Smooth muscle cell (in vitro differentiated cells): ENCODE data around the gene CBLC. TPM values are rescaled to one million over a fixed set of nuclear protein-coding genes. Genes with fewer than 3 reads are reported as not detected.
A peak's percentile ranks its signal among the peaks of the same experiment; 100 is the strongest.
"Not testable (repeated sequence)": the region's sequence is repeated elsewhere in the genome, so short reads cannot be mapped to it uniquely, and the experiment has no call there.

Experiments used
- DNase-seq: peaks from one replicate; lab custom pipeline; 2025; ENCODE audit not compliant: unreplicated experiment; lab: John Stamatoyannopoulos, UW
- H2AFZ ChIP-seq: fragments of 200-600 bp; sonication (generic); 2 replicates; pipeline ENCODE4 v1.6.0; 2016; ENCODE audit warnings: antibody characterized with exemption, low read depth, mild to moderate bottlenecking
- H3F3A ChIP-seq: fragments of 200-600 bp; sonication (generic); 2 replicates; pipeline ENCODE4 v1.6.0; 2017; ENCODE audit warnings: antibody characterized with exemption, low read depth
- H3K27ac ChIP-seq: fragments of 200-600 bp; sonication (generic); 2 replicates; pipeline ENCODE4 v1.5.1; 2016; ENCODE audit warnings: low read depth, mild to moderate bottlenecking
- H3K27me3 ChIP-seq: fragments of 200-600 bp; sonication (generic); 2 replicates; pipeline ENCODE4 v1.6.1; 2016; ENCODE audit warnings: low read depth, mild to moderate bottlenecking
- H3K36me3 ChIP-seq: fragments of 200-600 bp; sonication (generic); 2 replicates; pipeline ENCODE4 v1.5.1; 2016; ENCODE audit warnings: low read depth
- H3K4me1 ChIP-seq: fragments of 200-600 bp; sonication (generic); 2 replicates; pipeline ENCODE4 v1.5.1; 2016; ENCODE audit warnings: low read depth
- H3K4me2 ChIP-seq: fragments of 200-600 bp; sonication (generic); 2 replicates; pipeline ENCODE4 v1.6.0; 2016; ENCODE audit warnings: mild to moderate bottlenecking
- H3K4me3 ChIP-seq: fragments of 200-600 bp; sonication (generic); 2 replicates; pipeline ENCODE4 v1.5.1; 2016; ENCODE audit warnings: mild to moderate bottlenecking
- H3K79me2 ChIP-seq: fragments of 200-600 bp; sonication (generic); 2 replicates; pipeline ENCODE4 v1.6.0; 2016; ENCODE audit warnings: low read depth, mild to moderate bottlenecking
- H3K9ac ChIP-seq: fragments of 200-600 bp; sonication (generic); 2 replicates; pipeline ENCODE4 v1.6.0; 2016; ENCODE audit warnings: low read depth
- H3K9me3 ChIP-seq: fragments of 200-600 bp; sonication (generic); replicated peaks from 2 replicates; pipeline ENCODE4 v1.5.1; 2016; ENCODE audit warnings: low read depth
- H4K20me1 ChIP-seq: fragments of 200-600 bp; sonication (generic); 2 replicates; pipeline ENCODE4 v1.6.0; 2016; ENCODE audit warnings: low read depth
- WGBS: methylation state at CpG from one replicate; pipeline ENCODE4 v1.1.7; 2016; ENCODE audit warnings: low lambda C conversion rate; 5-methylcytosine and 5-hydroxymethylcytosine counted together
- polyA plus RNA-seq: library from polyadenylated mRNA; unstranded; fragments of >200 nt; fragmentation: Nextera tagmentation; extraction: Ambion mirVana; gene quantifications from 2 replicates; pipeline ENCODE4 v1.2.1, GENCODE V29; 2016
- total RNA-seq: library from RNA; depleted of rRNA; stranded (reverse); fragments of >200 nt; gene quantifications from 2 replicates; pipeline ENCODE4 v1.2.3, GENCODE V29; 2014
- TF ChIP-seq, protein P1 (sequence below): fragments of 200-600 bp; sonication (generic); IDR thresholded peaks from 2 replicates; pipeline ENCODE4 v1.5.1; 2017; ENCODE audit warnings: borderline replicate concordance, mild to moderate bottlenecking, antibody characterized with exemption; ENCODE audit not compliant: insufficient read depth, poor library complexity, severe bottlenecking

Gene CBLC
- total and polyA plus RNA-seq, 2 experiments from 2014 or later = 0.40 to 0.87 TPM

GRCh38 chr19:44770550-44771257, 7.0 kb upstream of the CBLC start:
- Histone ChIP-seq H3K27me3 (no peaks in the 10 kb centered on the region), H3K4me3 (no peak overlapping the region), H3K79me2 (no peaks in the 10 kb centered on the region), H3K27ac (no peak overlapping the region), H3K36me3 (no peaks in the 10 kb centered on the region), H3K4me2 (peak overlapping the region; percentile 27), H3K9ac (no peak overlapping the region), H2AFZ (peak overlapping the region; percentile 77), H4K20me1 (no peaks in the 10 kb centered on the region), H3K9me3 (no peaks in the 10 kb centered on the region), H3K4me1 (no peaks in the 10 kb centered on the region), H3F3A (no peaks in the 10 kb centered on the region)
- 18% methylated on average over 15 of the region's 15 CpGs for WGBS
- DNase-seq = peak; percentile 70
- TF ChIP-seq, protein P1, sequence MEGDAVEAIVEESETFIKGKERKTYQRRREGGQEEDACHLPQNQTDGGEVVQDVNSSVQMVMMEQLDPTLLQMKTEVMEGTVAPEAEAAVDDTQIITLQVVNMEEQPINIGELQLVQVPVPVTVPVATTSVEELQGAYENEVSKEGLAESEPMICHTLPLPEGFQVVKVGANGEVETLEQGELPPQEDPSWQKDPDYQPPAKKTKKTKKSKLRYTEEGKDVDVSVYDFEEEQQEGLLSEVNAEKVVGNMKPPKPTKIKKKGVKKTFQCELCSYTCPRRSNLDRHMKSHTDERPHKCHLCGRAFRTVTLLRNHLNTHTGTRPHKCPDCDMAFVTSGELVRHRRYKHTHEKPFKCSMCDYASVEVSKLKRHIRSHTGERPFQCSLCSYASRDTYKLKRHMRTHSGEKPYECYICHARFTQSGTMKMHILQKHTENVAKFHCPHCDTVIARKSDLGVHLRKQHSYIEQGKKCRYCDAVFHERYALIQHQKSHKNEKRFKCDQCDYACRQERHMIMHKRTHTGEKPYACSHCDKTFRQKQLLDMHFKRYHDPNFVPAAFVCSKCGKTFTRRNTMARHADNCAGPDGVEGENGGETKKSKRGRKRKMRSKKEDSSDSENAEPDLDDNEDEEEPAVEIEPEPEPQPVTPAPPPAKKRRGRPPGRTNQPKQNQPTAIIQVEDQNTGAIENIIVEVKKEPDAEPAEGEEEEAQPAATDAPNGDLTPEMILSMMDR = peak; percentile 88

DNA sequence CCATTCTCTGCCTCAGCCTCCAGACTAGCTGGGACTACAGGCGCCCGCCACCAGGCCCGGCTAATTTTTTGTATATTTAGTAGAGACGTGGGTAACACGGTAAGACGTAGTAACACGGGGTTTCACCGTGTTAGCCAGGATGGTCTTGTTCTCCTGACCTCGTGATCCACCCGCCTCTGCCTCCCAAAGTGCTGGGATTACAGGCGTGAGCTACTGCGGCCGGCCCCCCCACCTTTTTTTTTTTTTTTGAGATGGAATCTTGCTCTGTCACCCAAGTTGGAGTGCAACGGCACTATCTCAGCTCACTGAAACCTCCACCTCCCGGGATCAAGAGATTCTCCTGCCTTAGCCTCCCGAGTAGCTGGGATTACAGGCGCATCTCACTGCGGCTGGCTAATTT, 5.5 kb upstream of the CBLC start:
- not testable (repeated sequence) for H3K27me3 ChIP-seq, H4K20me1 ChIP-seq, H3K4me2 ChIP-seq, H3K79me2 ChIP-seq, H3K27ac ChIP-seq, DNase-seq, H2AFZ ChIP-seq, H3K4me1 ChIP-seq, H3K9ac ChIP-seq, H3F3A ChIP-seq, H3K36me3 ChIP-seq, H3K4me3 ChIP-seq, H3K9me3 ChIP-seq
- 85% methylated on average over 18 of the region's 18 CpGs for WGBS

DNA sequence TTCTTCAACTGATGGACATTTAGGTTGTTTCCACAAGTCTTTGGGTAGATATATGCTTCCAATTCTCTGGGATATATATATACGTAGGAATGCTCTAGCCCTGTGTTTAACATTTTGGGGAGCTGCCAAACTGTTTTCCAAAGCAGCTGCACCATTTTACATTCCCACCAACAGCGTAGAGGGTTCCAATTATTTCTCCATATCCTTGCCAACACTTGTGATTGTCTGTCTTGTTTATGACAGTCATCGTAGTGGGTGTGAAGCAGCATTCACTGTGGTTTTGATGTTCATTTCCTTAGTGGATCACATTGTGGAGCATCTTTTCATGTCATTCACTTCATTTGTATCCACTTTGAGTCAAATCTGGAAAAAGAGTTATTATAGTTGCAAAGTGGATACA, 4.7 kb upstream of the CBLC start:
- H2AFZ ChIP-seq = no peak overlapping the region

GRCh38 chr19:44775676-44776240, 1.9 kb upstream of the CBLC start:
- Histone ChIP-seq H3K9me3 (no peaks in the 10 kb centered on the region), H3K4me3 (no peak overlapping the region), H3K4me1 (no peaks in the 10 kb centered on the region), H2AFZ (no peak overlapping the region), H4K20me1 (no peaks in the 10 kb centered on the region), H3K9ac (no peak overlapping the region), H3K79me2 (no peaks in the 10 kb centered on the region), H3K36me3 (no peaks in the 10 kb centered on the region), H3K27ac (no peak overlapping the region), H3K4me2 (no peak overlapping the region), H3F3A (no peaks in the 10 kb centered on the region), H3K27me3 (peaks cover 7% of the 10 kb centered on the region)
- TF ChIP-seq, protein P1 = no peak
- DNase-seq = no peak
- 90% methylated on average over 6 of the region's 6 CpGs for WGBS

More for the DNA sequence above, 4.7 kb upstream of the CBLC start:
- Histone ChIP-seq H3K4me3 (no peak overlapping the region), H3F3A (no peaks in the 10 kb centered on the region), H3K27me3 (peaks cover 7% of the 10 kb centered on the region), H3K36me3 (no peaks in the 10 kb centered on the region), H3K79me2 (no peaks in the 10 kb centered on the region), H3K9ac (no peak overlapping the region), H3K9me3 (no peaks in the 10 kb centered on the region), H3K27ac (no peak overlapping the region), H3K4me2 (no peak overlapping the region), H3K4me1 (no peaks in the 10 kb centered on the region), H4K20me1 (no peaks in the 10 kb centered on the region)
- no peak for DNase-seq
- 84% methylated on average over 3 of the region's 3 CpGs for WGBS
- TF ChIP-seq, protein P1 = no peak
